Muscle layer of colon (tissue), 2 donors: ENCODE data around the gene GREB1L.
"Not testable (repeated sequence)": the region's sequence is repeated elsewhere in the genome, so short reads cannot be mapped to it uniquely, and the experiment has no call there.

Experiments
- H3K27ac ChIP-seq: one replicate; pipeline ENCODE4 v1.7.0; 2013; ENCODE audit warnings: low read depth, mild to moderate bottlenecking, low read length, moderate library complexity
- H3K27me3 ChIP-seq, 2 donors: one replicate each; pipeline ENCODE4 v1.7.0; 2013; ENCODE audit warnings: low read length in 2 of 2, mild to moderate bottlenecking in 2 of 2; ENCODE audit not compliant: insufficient read depth in 2 of 2, control insufficient read depth in 1 of 2
- H3K36me3 ChIP-seq: one replicate; pipeline ENCODE4 v1.7.0; 2013; ENCODE audit warnings: mild to moderate bottlenecking, low read length; ENCODE audit not compliant: insufficient read depth
- H3K4me1 ChIP-seq: one replicate; pipeline ENCODE4 v1.7.0; 2013; ENCODE audit warnings: mild to moderate bottlenecking, low read length; ENCODE audit not compliant: insufficient read depth
- H3K4me3 ChIP-seq, 2 donors: one replicate each; pipeline ENCODE4 v1.7.0; 2013; ENCODE audit warnings: low read length in 2 of 2, low read depth in 1 of 2, mild to moderate bottlenecking in 1 of 2, moderate library complexity in 1 of 2
- H3K9ac ChIP-seq: one replicate; pipeline ENCODE4 v1.7.0; 2013; ENCODE audit warnings: low read length
- H3K9me3 ChIP-seq: one replicate; pipeline ENCODE4 v1.7.0; 2013; ENCODE audit warnings: mild to moderate bottlenecking, low read length
- donor health status: abdominal sarcoma.
- donor health status: Adenocarcinoma of cecum.

Gene GREB1L

GRCh38 chr18:21265971-21266673, 24.1 kb downstream of the GREB1L start:
- Histone ChIP-seq H3K4me3 (no peak overlapping the region), H3K9me3 (no peaks in the 10 kb centered on the region), H3K27me3 (no peaks in the 10 kb centered on the region), H3K9ac (no peak overlapping the region), H3K36me3 (no peaks in the 10 kb centered on the region), H3K4me1 (no peaks in the 10 kb centered on the region), H3K27ac (no peak overlapping the region)

GRCh38 chr18:21267400-21267799, 25.4 kb downstream of the GREB1L start:
- no peaks in the 10 kb centered on the region for H3K36me3 ChIP-seq
- no peak overlapping the region for H3K27ac ChIP-seq
- H3K4me1 ChIP-seq = no peaks in the 10 kb centered on the region
- no peaks in the 10 kb centered on the region for H3K9me3 ChIP-seq
- H3K4me3 ChIP-seq = no peak overlapping the region
- no peaks in the 10 kb centered on the region for H3K27me3 ChIP-seq
- H3K9ac ChIP-seq = no peak overlapping the region

- H3K27ac ChIP-seq = no peak overlapping the region
- H3K9ac ChIP-seq = no peak overlapping the region
- no peaks in the 10 kb centered on the region for H3K4me1 ChIP-seq
- no peaks in the 10 kb centered on the region for H3K9me3 ChIP-seq
- no peaks in the 10 kb centered on the region for H3K36me3 ChIP-seq
- no peak overlapping the region for H3K4me3 ChIP-seq
- H3K27me3 ChIP-seq = no peaks in the 10 kb centered on the region
Observed at GRCh38 chr18:21269349-21269748, 27.3 kb downstream of the GREB1L start.

- Histone ChIP-seq H3K9ac (no peak overlapping the region), H3K36me3 (no peaks in the 10 kb centered on the region), H3K27ac (no peak overlapping the region), H3K4me3 (no peak overlapping the region), H3K4me1 (no peaks in the 10 kb centered on the region), H3K9me3 (no peaks in the 10 kb centered on the region), H3K27me3 (no peaks in the 10 kb centered on the region)
Observed at GRCh38 chr18:21270453-21270852, 28.4 kb downstream of the GREB1L start.

- no peaks in the 10 kb centered on the region for H3K4me1 ChIP-seq
- no peak overlapping the region for H3K9ac ChIP-seq
- no peak overlapping the region for H3K4me3 ChIP-seq
- no peaks in the 10 kb centered on the region for H3K27me3 ChIP-seq
- no peaks in the 10 kb centered on the region for H3K36me3 ChIP-seq
- no peaks in the 10 kb centered on the region for H3K9me3 ChIP-seq
- no peak overlapping the region for H3K27ac ChIP-seq
Observed at GRCh38 chr18:21272016-21272579, 30.1 kb downstream of the GREB1L start.

- Histone ChIP-seq H3K27me3 (no peaks in the 10 kb centered on the region), H3K36me3 (no peaks in the 10 kb centered on the region), H3K9me3 (no peaks in the 10 kb centered on the region), H3K4me1 (no peaks in the 10 kb centered on the region), H3K9ac (no peak overlapping the region), H3K27ac (no peak overlapping the region), H3K4me3 (no peak overlapping the region)
Observed at GRCh38 chr18:21273568-21273967, 31.5 kb downstream of the GREB1L start.

GRCh38 chr18:21275645-21276044, 33.6 kb downstream of the GREB1L start:
- Histone ChIP-seq H3K27me3 (no peaks in the 10 kb centered on the region), H3K4me1 (no peaks in the 10 kb centered on the region), H3K36me3 (no peaks in the 10 kb centered on the region), H3K4me3 (no peak overlapping the region), H3K27ac (no peak overlapping the region), H3K9me3 (no peaks in the 10 kb centered on the region), H3K9ac (no peak overlapping the region)

GRCh38 chr18:21277578-21277977, 35.5 kb downstream of the GREB1L start:
- H3K9ac ChIP-seq = no peak overlapping the region

GRCh38 chr18:21278218-21278617, 36.2 kb downstream of the GREB1L start:
- not testable (repeated sequence) for H3K27ac ChIP-seq, H3K4me3 ChIP-seq, H3K9ac ChIP-seq, H3K36me3 ChIP-seq, H3K4me1 ChIP-seq, H3K27me3 ChIP-seq, H3K9me3 ChIP-seq

More at GRCh38 chr18:21277578-21277977, 35.5 kb downstream of the GREB1L start:
- Histone ChIP-seq H3K4me1 (no peaks in the 10 kb centered on the region), H3K36me3 (no peaks in the 10 kb centered on the region), H3K27ac (no peak overlapping the region), H3K27me3 (no peaks in the 10 kb centered on the region), H3K4me3 (no peak overlapping the region), H3K9me3 (no peaks in the 10 kb centered on the region)

- Histone ChIP-seq H3K9me3 (no peaks in the 10 kb centered on the region), H3K36me3 (no peaks in the 10 kb centered on the region), H3K4me3 (no peak overlapping the region), H3K27ac (no peak overlapping the region), H3K9ac (no peak overlapping the region), H3K4me1 (no peaks in the 10 kb centered on the region), H3K27me3 (no peaks in the 10 kb centered on the region)
Observed at GRCh38 chr18:21281603-21282002, 39.6 kb downstream of the GREB1L start.

GRCh38 chr18:21284540-21284939, 42.5 kb downstream of the GREB1L start:
- no peak overlapping the region for H3K4me3 ChIP-seq
- no peaks in the 10 kb centered on the region for H3K36me3 ChIP-seq
- H3K27ac ChIP-seq = no peak overlapping the region
- no peaks in the 10 kb centered on the region for H3K9me3 ChIP-seq
- no peaks in the 10 kb centered on the region for H3K4me1 ChIP-seq
- no peak overlapping the region for H3K9ac ChIP-seq
- H3K27me3 ChIP-seq = no peaks in the 10 kb centered on the region

- no peaks in the 10 kb centered on the region for H3K4me1 ChIP-seq
- no peaks in the 10 kb centered on the region for H3K9me3 ChIP-seq
- no peak overlapping the region for H3K27ac ChIP-seq
- no peak overlapping the region for H3K9ac ChIP-seq
- H3K4me3 ChIP-seq = no peak overlapping the region
- H3K27me3 ChIP-seq = no peaks in the 10 kb centered on the region
- no peaks in the 10 kb centered on the region for H3K36me3 ChIP-seq
Observed at GRCh38 chr18:21289827-21290226, 47.8 kb downstream of the GREB1L start.
